Stomach (tissue), 4 donors: Measurements from ENCODE around the gene RABGAP1L.
"Not testable (repeated sequence)": the region's sequence is repeated elsewhere in the genome, so short reads cannot be mapped to it uniquely, and the experiment has no call there.

Source experiments
- CTCF ChIP-seq, 7 experiments: fragments of 450-650 bp in 4 of 7; fragments of 200-600 bp in 3 of 7; sonication (generic) in 3 of 7; IDR thresholded peaks; one replicate each; pipeline ENCODE4 v1.5.1; 2016 to 2019; ENCODE audit warnings: antibody characterized with exemption in 7 of 7, control low read depth in 2 of 7, mild to moderate bottlenecking in 1 of 7
- POLR2A ChIP-seq, 4 donors: fragments of 450-650 bp; IDR thresholded peaks; one replicate each; pipeline ENCODE4 v1.6.1; 2016; ENCODE audit warnings: antibody characterized with exemption in 4 of 4, control low read depth in 2 of 4, mild to moderate bottlenecking in 1 of 4, moderate library complexity in 1 of 4
- POLR2AphosphoS5 ChIP-seq, 3 donors: sonication (generic); formaldehyde crosslinking; IDR thresholded peaks; one replicate each; pipeline ENCODE4 v1.6.1; 2016; ENCODE audit warnings: antibody characterized with exemption in 3 of 3

DNA sequence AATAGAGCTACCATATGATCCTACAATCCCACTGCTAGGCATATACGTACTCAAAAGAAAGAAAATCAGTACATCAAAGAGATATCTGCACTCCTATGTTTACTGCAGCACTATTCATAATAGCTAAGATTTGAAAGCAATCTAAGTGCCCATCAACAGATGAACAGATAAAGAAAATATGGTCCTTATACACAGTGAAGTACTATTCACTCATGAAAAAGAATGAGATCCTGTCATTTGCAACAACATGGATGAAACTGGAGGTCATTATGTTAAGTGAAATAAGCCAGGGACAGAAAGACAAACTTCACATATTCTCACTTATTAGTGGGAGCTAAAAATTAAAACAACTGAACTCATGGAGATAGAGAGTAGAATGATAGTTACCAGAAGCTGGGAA, 37.0 kb upstream of the RABGAP1L start:
- not testable (repeated sequence) for TF ChIP-seq CTCF, POLR2AphosphoS5, POLR2A (IDR thresholded peaks at IDR 0.05)
